H1 (cell line): Measurements from ENCODE around the gene CDKN2A. TPM values are rescaled to one million over a fixed set of nuclear protein-coding genes. Genes with fewer than 3 reads are reported as not detected.

Experiments
- CEBPB ChIP-seq: IDR thresholded peaks from 2 replicates; pipeline ENCODE4 v1.6.1; 2012; ENCODE audit warnings: low read depth, low read length
- CHD7 ChIP-seq: fragments of 300-600 bp; sonication (generic); IDR thresholded peaks from 2 replicates; pipeline ENCODE4 v1.7.1; 2012; ENCODE audit warnings: low read length, moderate library complexity, mild to moderate bottlenecking, inconsistent platforms; ENCODE audit not compliant: insufficient replicate concordance
- EGR1 ChIP-seq: IDR thresholded peaks from 2 replicates; pipeline ENCODE4 v1.6.1; 2011; ENCODE audit warnings: low read depth, low read length, borderline replicate concordance
- EZH2 ChIP-seq: fragments of 200-600 bp; sonication (generic); IDR thresholded peaks from 2 replicates; pipeline ENCODE4 v1.7.1; 2012; ENCODE audit warnings: low read depth, mild to moderate bottlenecking, moderate library complexity, low read length, inconsistent platforms; ENCODE audit not compliant: severe bottlenecking
- JUN ChIP-seq: IDR thresholded peaks from 2 replicates; pipeline ENCODE4 v1.6.1; 2011; ENCODE audit warnings: low read depth, mild to moderate bottlenecking, improper control_type of control experiment, low read length
- KDM4A ChIP-seq: IDR thresholded peaks from one replicate; pipeline ENCODE4 v1.7.1; 2012; ENCODE audit warnings: low read depth, mild to moderate bottlenecking, moderate library complexity, low read length, inconsistent platforms; ENCODE audit not compliant: severe bottlenecking
- RNF2 ChIP-seq: fragments of 200-900, 300-1000 bp; sonication (generic); IDR thresholded peaks from 2 replicates; pipeline ENCODE4 v1.7.1; 2016; ENCODE audit warnings: borderline replicate concordance, low read depth, mild to moderate bottlenecking, antibody characterized with exemption, low read length; ENCODE audit not compliant: poor library complexity, severe bottlenecking; ENCODE audit errors: missing control alignments
- SAP30 ChIP-seq: fragments of 300-600 bp; sonication (generic); IDR thresholded peaks from 2 replicates; pipeline ENCODE4 v1.7.1; 2012; ENCODE audit warnings: low read length, moderate library complexity, mild to moderate bottlenecking, inconsistent platforms; ENCODE audit not compliant: insufficient read depth, insufficient replicate concordance
- ZNF274 ChIP-seq: IDR thresholded peaks from 2 replicates; pipeline ENCODE4 v1.7.0; 2012; ENCODE audit warnings: low read length, borderline replicate concordance; ENCODE audit errors: extremely low read depth
- polyA plus RNA-seq, 7 experiments: library from polyadenylated mRNA; depleted of rRNA in 3 of 7; stranded (reverse) in 5 of 7; unstranded in 2 of 7; fragments of >200 nt in 5 of 7; fragments of 200-250 nt in 2 of 7; gene quantifications; 1 replicate in 5 of 7; 2 replicates in 1 of 7; 4 replicates in 1 of 7; pipeline versions ENCODE4 v1.2.1 to v1.2.3, GENCODE V29; 2011 to 2013; ENCODE audit warnings: missing spikeins in 2 of 7, mixed read lengths in 2 of 7
- total RNA-seq: library from RNA; stranded (reverse); fragmentation: NEBNext Ultra II Directional; extraction: Animal tissue kit (Norgen Biotek cat#: 25700); gene quantifications from 2 replicates; pipeline ENCODE4 v1.2.1, GENCODE V29; 2021

CDKN2A gene
- total and polyA plus RNA-seq, 2 of the 8 experiments (the other 6 are each of a cell fraction or from before 2014, with no cell fraction given): 0.51 to 0.73 TPM

- no peak for TF ChIP-seq CHD7
- peak; percentile 86 for TF ChIP-seq RNF2
- TF ChIP-seq SAP30: no peak
- no peak for TF ChIP-seq CEBPB
- TF ChIP-seq JUN: no peak
- no peak for TF ChIP-seq EGR1
- TF ChIP-seq ZNF274: no peak
- peak; percentile 100 for TF ChIP-seq EZH2
- TF ChIP-seq KDM4A: no peak
These were observed 23.2 kb downstream of the CDKN2A start (continued) for GRCh38 chr9:21970800-21971640.
